ENCODE measurements around the gene PCDH12. TPM values are rescaled to one million over a fixed set of nuclear protein-coding genes. Genes with fewer than 3 reads are reported as not detected.

The PCDH12 gene
- total RNA-seq, 1 experiment from 2014 or later = not detected

DNA sequence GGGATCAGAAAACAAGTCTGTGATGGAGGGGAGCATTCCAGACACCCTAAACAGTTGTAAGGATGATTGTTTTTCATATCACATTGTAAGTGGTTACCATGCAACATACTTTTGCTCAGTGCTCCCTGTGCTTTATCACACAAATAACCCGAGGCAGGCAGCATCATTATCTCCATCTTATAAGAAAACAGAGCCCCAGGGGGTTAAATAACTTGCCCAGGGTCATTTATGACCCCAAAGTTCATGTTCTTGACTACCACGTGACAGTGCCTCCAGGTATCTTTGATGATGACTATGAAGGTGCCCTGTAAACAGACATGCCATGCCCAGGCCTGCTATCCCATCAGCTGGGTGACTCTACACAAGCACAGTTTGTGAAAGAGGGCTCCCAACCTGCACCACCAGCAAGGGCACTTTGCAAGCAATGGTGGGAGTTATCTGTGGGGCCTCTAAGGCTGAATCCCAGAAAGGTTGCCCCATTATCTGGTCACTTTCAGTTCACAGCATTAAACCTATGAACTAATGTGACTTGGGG lies 45.3 kb upstream of the PCDH12 start:
- Mint-ChIP-seq H3K36me3 (ENCODE audit: insufficient read depth, unreplicated experiment) (peaks cover 86% of the 10 kb centered on the region), H3K4me3 (ENCODE audit: unreplicated experiment) (no peak overlapping the region), H3K9me3 (ENCODE audit: unreplicated experiment) (no peaks in the 10 kb centered on the region), H3K27me3 (ENCODE audit: insufficient read depth, unreplicated experiment) (no peaks in the 10 kb centered on the region), H3K4me1 (ENCODE audit: insufficient read depth, unreplicated experiment) (peaks cover 9% of the 10 kb centered on the region), H3K27ac (ENCODE audit: low read depth, unreplicated experiment) (peak overlapping the region; percentile 84)
- intact Hi-C loops (cut with micrococcal nuclease) = no loop called here
- TF ChIP-seq, protein P1, sequence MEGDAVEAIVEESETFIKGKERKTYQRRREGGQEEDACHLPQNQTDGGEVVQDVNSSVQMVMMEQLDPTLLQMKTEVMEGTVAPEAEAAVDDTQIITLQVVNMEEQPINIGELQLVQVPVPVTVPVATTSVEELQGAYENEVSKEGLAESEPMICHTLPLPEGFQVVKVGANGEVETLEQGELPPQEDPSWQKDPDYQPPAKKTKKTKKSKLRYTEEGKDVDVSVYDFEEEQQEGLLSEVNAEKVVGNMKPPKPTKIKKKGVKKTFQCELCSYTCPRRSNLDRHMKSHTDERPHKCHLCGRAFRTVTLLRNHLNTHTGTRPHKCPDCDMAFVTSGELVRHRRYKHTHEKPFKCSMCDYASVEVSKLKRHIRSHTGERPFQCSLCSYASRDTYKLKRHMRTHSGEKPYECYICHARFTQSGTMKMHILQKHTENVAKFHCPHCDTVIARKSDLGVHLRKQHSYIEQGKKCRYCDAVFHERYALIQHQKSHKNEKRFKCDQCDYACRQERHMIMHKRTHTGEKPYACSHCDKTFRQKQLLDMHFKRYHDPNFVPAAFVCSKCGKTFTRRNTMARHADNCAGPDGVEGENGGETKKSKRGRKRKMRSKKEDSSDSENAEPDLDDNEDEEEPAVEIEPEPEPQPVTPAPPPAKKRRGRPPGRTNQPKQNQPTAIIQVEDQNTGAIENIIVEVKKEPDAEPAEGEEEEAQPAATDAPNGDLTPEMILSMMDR (IDR thresholded peaks at IDR 0.05; ENCODE audit: unreplicated experiment) = no peak
- no TSS peak for BruUV-seq (replicated peaks)
- ChIA-PET POLR2A (interaction anchor here (0.6 to 4.8 kb wide), 10 partner anchors 9 to 140 kb away, joined by 3 to 34 read pairs (median 4); partner anchors contain the start of genes GNPDA1 and RNF14), CTCF (interaction anchor here (1.3 to 18.8 kb wide), 4 partner anchors 9 to 142 kb away, joined by 3 to 186 read pairs (median 13); partner anchors contain the start of gene GNPDA1)
- no peak for DNase-seq (ENCODE audit: unreplicated experiment)

DNA sequence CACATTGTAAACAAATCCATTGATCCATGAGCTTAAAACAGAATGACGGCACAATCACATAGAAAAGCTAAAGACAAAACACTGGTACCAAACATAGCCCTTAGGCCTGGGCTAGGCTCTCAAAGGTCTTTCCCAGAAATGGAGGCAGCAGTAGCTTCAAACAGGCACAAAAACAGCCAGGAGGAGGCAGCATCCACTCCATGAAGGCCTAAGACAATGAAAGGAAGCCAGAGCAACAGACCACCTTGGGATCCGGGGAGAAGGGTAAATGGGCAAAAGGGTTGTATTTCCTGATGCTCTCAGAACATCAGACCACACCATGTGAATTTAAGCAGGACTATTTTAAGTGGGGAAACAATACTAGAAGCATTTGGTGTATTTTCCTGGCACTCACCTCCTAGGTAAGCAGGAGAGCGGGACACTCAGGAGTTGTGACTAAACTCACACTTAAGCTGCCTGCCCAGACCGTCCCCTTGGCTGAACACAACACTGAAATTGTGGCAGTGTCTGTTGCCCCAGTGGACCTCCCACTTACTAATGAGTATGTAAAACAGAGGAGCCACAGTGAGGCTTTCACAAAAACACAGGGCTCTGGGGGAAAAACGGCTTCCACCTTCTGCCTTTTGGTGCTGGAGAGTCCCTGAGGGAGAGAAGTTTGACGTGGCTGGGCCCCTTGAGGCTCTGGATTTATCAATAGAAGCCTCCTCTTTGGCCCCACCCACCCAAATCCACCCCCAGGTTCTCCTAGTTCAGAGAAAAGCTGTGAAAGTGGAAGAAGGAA lies 42.9 kb upstream of the PCDH12 start:
- BruUV-seq (replicated peaks) = no TSS peak
- ChIA-PET POLR2A (interaction anchor here (0.7 to 4.8 kb wide), 5 partner anchors 12 to 1437 kb away, joined by 3 to 34 read pairs (median 3); partner anchors contain the start of genes APBB3 and GNPDA1), CTCF (interaction anchor here (0.5 to 18.8 kb wide), 17 partner anchors 9 to 353 kb away, joined by 3 to 186 read pairs (median 4); partner anchors contain the start of gene GNPDA1)
- intact Hi-C loops (cut with micrococcal nuclease) = no loop called here
- Mint-ChIP-seq H3K9me3 (ENCODE audit: unreplicated experiment) (no peaks in the 10 kb centered on the region), H3K27me3 (ENCODE audit: insufficient read depth, unreplicated experiment) (no peaks in the 10 kb centered on the region), H3K27ac (ENCODE audit: low read depth, unreplicated experiment) (no peak overlapping the region), H3K36me3 (ENCODE audit: insufficient read depth, unreplicated experiment) (peaks cover 78% of the 10 kb centered on the region), H3K4me1 (ENCODE audit: insufficient read depth, unreplicated experiment) (peaks cover 9% of the 10 kb centered on the region), H3K4me3 (ENCODE audit: unreplicated experiment) (no peak overlapping the region)
- DNase-seq (ENCODE audit: unreplicated experiment) = peak; percentile 43
- TF ChIP-seq, protein P1 (IDR thresholded peaks at IDR 0.05; ENCODE audit: unreplicated experiment) = no peak

DNA sequence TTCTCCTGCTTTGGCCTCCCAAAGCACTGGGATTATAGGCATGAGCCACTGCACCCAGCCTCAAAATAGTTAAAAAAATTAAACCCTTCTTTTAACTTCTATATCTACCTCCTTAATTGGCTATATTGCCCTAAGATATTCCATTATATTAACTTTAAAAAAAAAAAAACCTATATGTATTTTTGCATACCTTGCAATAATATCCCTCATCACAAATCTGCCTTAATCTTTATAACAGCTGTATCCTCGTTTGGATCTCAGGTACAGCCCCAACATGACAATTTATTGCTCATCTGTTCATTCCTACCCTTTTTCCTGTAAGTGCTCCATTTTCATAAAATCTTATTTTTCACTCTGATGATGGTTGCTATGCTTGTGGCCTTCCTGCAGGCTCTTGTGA lies 42.2 kb upstream of the PCDH12 start:
- ChIA-PET CTCF (interaction anchor here (0.7 to 7.0 kb wide), 13 partner anchors 8 to 284 kb away, joined by 3 to 72 read pairs (median 4); partner anchors contain the start of gene GNPDA1), POLR2A (interaction anchor here (0.7 to 4.8 kb wide), 4 partner anchors 13 to 1436 kb away, joined by 3 to 34 read pairs (median 3); partner anchors contain the start of genes APBB3 and GNPDA1)
- peaks cover 9% of the 10 kb centered on the region for H3K4me1 Mint-ChIP-seq (ENCODE audit: insufficient read depth, unreplicated experiment)
- TF ChIP-seq, protein P1 (IDR thresholded peaks at IDR 0.05; ENCODE audit: unreplicated experiment) = no peak
- intact Hi-C loops (cut with micrococcal nuclease) = no loop called here
- no peak overlapping the region for H3K27ac Mint-ChIP-seq (ENCODE audit: low read depth, unreplicated experiment)
- H3K27me3 Mint-ChIP-seq (ENCODE audit: insufficient read depth, unreplicated experiment) = no peaks in the 10 kb centered on the region
- no TSS peak for BruUV-seq (replicated peaks)
- no peak overlapping the region for H3K4me3 Mint-ChIP-seq (ENCODE audit: unreplicated experiment)
- no peak for DNase-seq (ENCODE audit: unreplicated experiment)
- H3K36me3 Mint-ChIP-seq (ENCODE audit: insufficient read depth, unreplicated experiment) = peaks cover 80% of the 10 kb centered on the region
- H3K9me3 Mint-ChIP-seq (ENCODE audit: unreplicated experiment) = no peaks in the 10 kb centered on the region

DNA sequence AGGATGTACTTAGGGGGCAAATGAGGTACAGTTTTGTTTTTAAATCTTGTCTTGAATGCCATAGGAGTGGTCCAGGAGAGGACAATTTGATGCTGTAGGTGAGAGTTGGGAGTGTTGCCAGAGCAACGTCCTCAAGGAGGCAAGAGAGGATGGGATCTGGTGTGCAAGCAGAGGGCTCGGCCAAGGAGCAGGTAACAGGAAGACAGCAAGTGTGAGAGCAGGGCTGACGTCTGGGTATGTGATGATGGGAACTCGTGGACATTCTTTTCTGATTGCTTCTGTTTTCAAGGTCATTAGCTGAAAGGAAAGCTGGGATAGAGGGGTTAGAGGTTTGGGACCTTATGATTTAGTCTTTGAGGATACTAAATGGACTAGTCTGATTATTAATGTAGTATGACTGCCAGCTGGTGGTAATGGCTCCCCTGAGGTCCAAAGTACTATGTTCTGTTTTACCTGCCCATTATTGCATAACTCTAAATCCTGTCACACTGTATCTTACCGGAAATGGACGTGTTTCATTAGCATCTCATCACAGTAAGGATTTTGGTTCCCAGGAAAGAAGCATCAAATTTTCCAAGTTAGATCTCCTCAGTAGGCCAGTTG lies 39.5 kb upstream of the PCDH12 start:
- H3K9me3 Mint-ChIP-seq (ENCODE audit: unreplicated experiment) = no peaks in the 10 kb centered on the region
- intact Hi-C loops (cut with micrococcal nuclease) = no loop called here
- BruUV-seq (replicated peaks) = no TSS peak
- H3K36me3 Mint-ChIP-seq (ENCODE audit: insufficient read depth, unreplicated experiment) = peaks cover 78% of the 10 kb centered on the region
- TF ChIP-seq, protein P1 (IDR thresholded peaks at IDR 0.05; ENCODE audit: unreplicated experiment) = no peak
- POLR2A ChIA-PET = interaction anchor here (1.2 to 1.6 kb wide), 3 partner anchors 27 to 146 kb away, joined by 3 to 4 read pairs (median 4); partner anchors contain the start of gene RNF14
- no peaks in the 10 kb centered on the region for H3K4me1 Mint-ChIP-seq (ENCODE audit: insufficient read depth, unreplicated experiment)
- CTCF ChIA-PET = interaction anchor here (0.6 to 7.0 kb wide), 5 partner anchors 21 to 306 kb away, joined by 3 to 72 read pairs (median 3); no protein-coding TSS in a partner anchor
- no peaks in the 10 kb centered on the region for H3K27me3 Mint-ChIP-seq (ENCODE audit: insufficient read depth, unreplicated experiment)
- no peak for DNase-seq (ENCODE audit: unreplicated experiment)
- no peak overlapping the region for H3K4me3 Mint-ChIP-seq (ENCODE audit: unreplicated experiment)
- no peak overlapping the region for H3K27ac Mint-ChIP-seq (ENCODE audit: low read depth, unreplicated experiment)
